ENCODE measurements around the gene GYPE. TPM values are rescaled to one million over a fixed set of nuclear protein-coding genes. Genes with fewer than 3 reads are reported as not detected.

Gene GYPE
- total RNA-seq, 1 donor from 2014 or later = 0.35 TPM

Other genes starting within 250 kb of the GYPE start
- not detected for gene FREM3, start 204.9 kb downstream of the GYPE start, total RNA-seq
- not detected for gene GYPB, start 113.8 kb upstream of the GYPE start, total RNA-seq
- gene GYPA, start 235.2 kb upstream of the GYPE start, total RNA-seq = not detected